Measurements from ENCODE around the gene LHFPL2.
"Not testable (repeated sequence)": the region's sequence is repeated elsewhere in the genome, so short reads cannot be mapped to it uniquely, and the experiment has no call there.

The LHFPL2 gene, protein sequence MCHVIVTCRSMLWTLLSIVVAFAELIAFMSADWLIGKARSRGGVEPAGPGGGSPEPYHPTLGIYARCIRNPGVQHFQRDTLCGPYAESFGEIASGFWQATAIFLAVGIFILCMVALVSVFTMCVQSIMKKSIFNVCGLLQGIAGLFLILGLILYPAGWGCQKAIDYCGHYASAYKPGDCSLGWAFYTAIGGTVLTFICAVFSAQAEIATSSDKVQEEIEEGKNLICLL

DNA sequence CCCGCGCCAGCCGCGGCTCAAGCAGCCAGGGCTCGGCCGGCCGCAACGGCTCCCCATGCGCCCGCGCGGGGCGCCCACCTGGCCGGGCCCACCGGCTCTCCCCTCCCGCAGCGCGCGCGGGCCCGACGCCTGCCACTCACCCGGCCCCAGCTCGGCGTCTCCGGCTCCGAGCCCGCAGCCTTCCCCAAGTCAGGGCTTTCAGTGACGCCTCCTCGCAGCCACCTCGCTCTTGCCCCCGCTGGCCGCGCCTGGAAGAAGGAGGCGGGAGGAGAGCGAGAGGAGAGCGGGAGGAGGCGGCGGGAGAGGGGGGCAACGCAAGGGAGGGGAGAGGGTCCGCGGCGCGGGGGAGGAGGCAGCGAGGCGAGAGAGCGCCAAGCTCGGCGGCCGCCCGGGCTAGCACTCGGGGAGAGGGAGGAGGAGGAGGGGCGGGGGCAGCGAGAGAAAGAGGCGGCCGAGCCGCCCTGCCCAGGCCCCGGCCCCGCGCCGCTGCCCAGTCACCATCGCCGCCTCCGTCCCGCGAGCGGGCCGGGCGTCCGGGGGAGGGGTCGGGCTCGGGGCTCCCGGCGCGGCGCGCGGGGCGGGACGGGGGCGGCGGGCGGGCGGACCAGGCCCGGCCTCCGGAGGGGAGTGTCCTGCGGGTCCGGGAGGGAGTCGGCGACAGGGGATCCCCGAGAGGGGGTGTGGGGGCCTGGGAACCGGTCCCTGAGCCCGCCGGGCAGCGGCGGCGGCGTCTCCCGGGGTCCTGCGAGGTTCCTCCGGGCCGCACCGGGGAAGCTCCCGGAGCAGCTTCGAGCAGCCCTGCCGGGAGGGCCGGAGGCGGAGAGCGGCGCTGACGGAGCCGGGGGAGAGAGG is at the start of gene LHFPL2:
Gene LHFPL2, minus strand, starts transcription at position 414 of the 852 bp plus-strand sequence. CDS start 138,559 bp downstream, outside the sequence.
- DNase-seq, result peak; percentile 2 to 3

GRCh38 chr5:78696637-78697036 is 48.1 kb upstream of the LHFPL2 start:
- DNase-seq, result no peak

- not testable (repeated sequence) for DNase-seq
Observed at GRCh38 chr5:78696052-78696451, 47.5 kb upstream of the LHFPL2 start.

DNA sequence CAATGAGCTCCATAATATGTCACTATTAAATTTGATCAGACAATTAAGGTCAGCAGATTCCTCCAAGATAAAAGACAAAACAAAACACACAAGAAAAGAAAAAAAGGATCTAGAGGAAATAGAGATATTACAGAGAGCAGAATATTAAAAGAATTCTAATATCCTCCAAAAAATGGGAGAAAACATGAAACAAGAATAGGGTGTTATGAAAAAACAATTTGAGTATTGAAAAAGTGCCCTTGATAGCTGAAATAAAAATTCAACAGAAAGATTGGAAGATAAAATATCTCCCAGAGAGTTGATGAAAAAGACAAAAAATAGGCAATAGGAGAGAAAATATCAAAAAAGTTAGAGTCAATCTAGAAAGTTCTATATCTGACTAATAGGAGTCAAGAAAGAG is 44.8 kb upstream of the LHFPL2 start:
- no peak for DNase-seq

- no peak for DNase-seq
Observed at GRCh38 chr5:78691084-78691960, 42.8 kb upstream of the LHFPL2 start.

GRCh38 chr5:78690253-78690972 is 41.8 kb upstream of the LHFPL2 start:
- DNase-seq, result no peak

GRCh38 chr5:78689540-78690252 is 41.1 kb upstream of the LHFPL2 start:
- no peak for DNase-seq

DNA sequence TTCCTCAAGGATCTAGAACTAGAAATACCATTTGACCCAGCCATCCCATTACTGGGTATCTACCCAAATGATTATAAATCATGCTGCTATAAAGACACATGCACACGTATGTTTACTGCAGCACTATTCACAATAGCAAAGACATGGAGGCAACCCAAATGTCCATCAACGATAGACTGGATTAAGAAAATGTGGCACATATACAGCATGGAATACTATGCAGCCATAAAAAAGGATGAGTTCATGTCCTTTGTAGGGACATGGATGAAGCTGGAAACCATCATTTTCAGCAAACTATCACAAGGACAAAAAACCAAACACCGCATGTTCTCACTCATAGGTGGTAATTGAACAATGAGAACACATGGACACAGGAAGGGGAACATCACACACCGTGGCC is 38.9 kb upstream of the LHFPL2 start:
- DNase-seq, result not testable (repeated sequence)

DNA sequence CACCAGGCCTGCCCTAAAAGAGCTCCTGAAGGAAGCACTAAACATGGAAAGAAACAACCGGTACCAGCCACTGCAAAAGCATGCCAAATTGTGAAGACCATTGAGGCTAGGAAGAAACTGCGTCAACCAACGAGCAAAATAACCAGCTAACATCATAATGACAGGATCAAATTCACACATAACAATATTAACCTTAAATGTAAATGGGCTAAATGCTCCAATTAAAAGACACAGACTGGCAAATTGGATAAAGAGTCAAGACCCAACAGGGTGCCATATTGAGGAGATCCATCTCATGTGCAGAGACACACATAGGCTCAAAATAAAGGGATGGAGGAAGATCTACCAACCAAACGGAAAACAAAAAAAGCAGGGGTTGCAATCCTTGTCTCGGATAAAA is 35.3 kb upstream of the LHFPL2 start:
- not testable (repeated sequence) for DNase-seq

GRCh38 chr5:78679905-78680304 is 31.3 kb upstream of the LHFPL2 start:
- no peak for DNase-seq

DNA sequence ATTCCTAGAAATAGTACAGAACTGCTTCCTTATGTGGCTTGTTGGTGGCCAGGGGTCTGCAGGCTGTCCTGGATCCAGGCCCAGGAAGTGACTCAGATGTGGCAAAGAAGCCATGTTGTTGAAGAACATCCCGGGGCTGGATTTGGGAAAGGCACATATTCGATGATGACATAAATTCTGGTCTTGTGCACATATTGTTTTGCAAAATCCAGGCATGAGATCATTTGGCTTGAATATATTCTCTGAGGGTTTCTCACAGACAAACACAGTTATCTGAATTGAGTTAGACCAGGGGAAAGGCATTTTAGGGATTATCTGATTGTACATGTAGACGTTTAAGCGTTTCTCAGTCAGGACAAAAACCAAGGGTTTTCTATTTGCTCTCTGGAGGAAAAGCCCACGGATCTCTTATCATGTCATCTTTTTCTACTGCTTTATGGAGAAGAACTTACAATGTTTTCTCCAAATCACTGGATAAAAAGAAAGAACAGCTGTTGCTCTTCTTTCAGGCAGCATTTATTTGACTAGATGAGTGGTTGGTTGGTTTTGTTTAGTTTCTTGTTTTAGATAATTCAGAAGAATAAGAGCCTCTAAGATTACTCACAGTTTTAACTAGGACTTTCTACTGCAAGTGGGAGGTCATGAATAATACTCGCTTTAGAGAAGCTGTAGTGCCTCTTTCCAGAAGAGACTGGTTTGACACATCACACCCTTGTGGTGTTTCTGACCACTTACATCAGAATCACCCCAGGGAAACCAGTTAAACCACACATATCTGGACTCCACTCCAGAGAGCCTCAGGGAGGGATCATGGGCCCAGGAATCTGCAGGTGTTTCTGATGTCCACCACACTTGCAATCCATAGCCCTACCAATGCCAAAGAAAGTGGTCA is 29.5 kb upstream of the LHFPL2 start:
- no peak for DNase-seq

GRCh38 chr5:78675956-78676730 is 27.6 kb upstream of the LHFPL2 start:
- no peak for DNase-seq

GRCh38 chr5:78673827-78674226 is 25.3 kb upstream of the LHFPL2 start:
- not testable (repeated sequence) for DNase-seq

DNA sequence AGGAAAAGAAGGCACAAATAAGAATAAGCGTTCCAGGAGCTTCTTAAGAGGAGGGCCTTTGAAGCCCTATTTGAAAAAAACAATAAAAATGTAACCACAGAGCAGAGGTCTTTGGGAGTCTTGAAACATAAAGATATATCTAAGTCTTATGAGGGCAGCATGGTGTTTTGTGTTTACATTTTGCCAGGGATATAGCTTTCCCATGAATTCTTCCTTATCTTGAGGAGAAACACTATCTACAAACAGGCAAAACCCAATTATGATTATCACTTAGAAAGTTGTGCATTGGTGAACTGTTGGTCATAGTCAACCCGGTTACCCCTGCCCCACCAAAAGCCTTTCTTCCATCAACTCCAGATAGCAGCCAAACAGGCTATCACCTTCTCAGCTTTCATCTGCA is 23.6 kb upstream of the LHFPL2 start:
- DNase-seq, result no peak

DNA sequence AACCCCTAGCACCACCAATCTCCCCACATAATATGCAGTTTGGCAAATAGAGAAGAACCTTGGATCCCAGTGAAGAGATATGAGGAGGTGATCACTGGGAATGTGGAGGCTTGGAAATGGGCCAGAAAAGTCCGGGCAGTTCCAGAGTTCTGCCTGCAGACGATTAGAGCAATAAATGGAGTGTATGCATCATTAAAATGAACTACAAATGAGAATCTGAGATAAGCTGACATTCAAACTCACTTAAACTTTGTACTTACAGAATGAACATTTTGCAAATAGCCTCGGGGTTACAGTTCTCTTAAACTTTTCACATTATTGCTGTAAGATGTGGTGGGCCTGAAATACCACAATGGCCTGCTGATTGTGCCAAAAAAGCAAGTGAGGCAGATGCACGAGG is 23.0 kb upstream of the LHFPL2 start:
- DNase-seq, result no peak

DNA sequence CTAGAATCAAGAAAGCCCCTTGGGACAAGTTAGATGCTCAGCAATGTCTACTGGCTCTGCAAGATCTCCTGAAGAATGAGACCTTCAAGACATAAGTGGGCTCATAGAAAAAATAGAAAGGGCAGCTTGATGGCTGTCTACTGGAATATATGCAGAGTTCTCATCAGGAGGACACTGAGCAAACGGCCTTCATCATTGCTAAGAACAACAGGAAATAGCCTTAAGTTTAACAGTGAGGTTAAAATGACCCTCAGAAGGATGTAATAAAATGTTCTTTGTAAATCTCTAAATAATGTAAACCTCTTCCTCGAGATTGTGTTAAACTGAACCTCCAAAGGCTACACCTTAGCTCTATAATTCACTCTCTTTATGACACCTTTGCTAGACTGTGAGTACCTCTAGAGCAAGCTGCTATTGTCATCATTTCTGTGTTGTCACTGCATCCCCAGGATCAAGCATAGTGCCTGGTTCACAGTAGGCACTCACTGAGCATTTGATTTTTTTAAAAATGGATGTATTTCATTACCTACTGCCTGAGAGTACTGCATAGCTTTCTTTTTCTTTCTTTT is 22.2 kb upstream of the LHFPL2 start:
- DNase-seq, result no peak

GRCh38 chr5:78669331-78669730 is 20.8 kb upstream of the LHFPL2 start:
- DNase-seq, result no peak

GRCh38 chr5:78667461-78668103 is 19.0 kb upstream of the LHFPL2 start:
- DNase-seq, result no peak

- DNase-seq, result not testable (repeated sequence)
Observed at GRCh38 chr5:78666975-78667374, 18.4 kb upstream of the LHFPL2 start.

Measured in activated CD4-positive, alpha-beta T cell treated with anti-CD3 and anti-CD28 coated beads for 4 hours (primary cell).